Adrenal gland (tissue), 5 donors: ENCODE results near the gene EWSR1.

Experiments used
- POLR2A ChIP-seq, 2 donors: fragments of 450-650 bp; IDR thresholded peaks; one replicate each; pipeline ENCODE4 v1.6.1; 2017; ENCODE audit warnings: antibody characterized with exemption in 2 of 2, mild to moderate bottlenecking in 2 of 2, moderate library complexity in 1 of 2
- TF ChIP-seq, protein P1 (sequence below), 6 experiments: fragments of 450-650 bp in 4 of 6; fragments of 200-600 bp in 2 of 6; sonication (generic) in 1 of 6; IDR thresholded peaks; 1 replicate in 5 of 6; 2 replicates in 1 of 6; pipeline versions ENCODE4 v1.5.1 to v1.8.0; 2016 to 2021; ENCODE audit warnings: antibody characterized with exemption in 6 of 6, mild to moderate bottlenecking in 2 of 6, moderate library complexity in 1 of 6
- donor health status: DM: no; HTN: no; CAD: no.

DNA sequence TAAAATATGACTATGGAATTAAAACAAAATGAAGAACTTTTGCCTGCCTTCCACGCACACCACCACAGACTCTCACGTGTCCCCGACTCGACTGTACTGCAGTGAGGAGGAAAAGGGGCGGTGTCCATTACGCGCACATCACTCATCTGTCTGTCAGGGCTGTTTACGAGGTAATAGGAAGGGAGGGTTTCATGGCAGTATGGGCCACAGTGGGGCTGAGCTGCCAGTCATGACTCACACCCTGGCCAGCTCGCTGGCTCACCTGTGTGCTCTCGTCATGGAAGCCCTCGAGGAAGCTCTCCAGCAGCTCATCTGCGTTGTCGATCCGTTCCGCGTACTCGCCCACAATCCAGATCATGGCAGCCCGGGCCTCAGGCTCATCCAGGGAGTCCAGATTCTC is 80.9 kb downstream of the EWSR1 start:
- TF ChIP-seq, protein P1, sequence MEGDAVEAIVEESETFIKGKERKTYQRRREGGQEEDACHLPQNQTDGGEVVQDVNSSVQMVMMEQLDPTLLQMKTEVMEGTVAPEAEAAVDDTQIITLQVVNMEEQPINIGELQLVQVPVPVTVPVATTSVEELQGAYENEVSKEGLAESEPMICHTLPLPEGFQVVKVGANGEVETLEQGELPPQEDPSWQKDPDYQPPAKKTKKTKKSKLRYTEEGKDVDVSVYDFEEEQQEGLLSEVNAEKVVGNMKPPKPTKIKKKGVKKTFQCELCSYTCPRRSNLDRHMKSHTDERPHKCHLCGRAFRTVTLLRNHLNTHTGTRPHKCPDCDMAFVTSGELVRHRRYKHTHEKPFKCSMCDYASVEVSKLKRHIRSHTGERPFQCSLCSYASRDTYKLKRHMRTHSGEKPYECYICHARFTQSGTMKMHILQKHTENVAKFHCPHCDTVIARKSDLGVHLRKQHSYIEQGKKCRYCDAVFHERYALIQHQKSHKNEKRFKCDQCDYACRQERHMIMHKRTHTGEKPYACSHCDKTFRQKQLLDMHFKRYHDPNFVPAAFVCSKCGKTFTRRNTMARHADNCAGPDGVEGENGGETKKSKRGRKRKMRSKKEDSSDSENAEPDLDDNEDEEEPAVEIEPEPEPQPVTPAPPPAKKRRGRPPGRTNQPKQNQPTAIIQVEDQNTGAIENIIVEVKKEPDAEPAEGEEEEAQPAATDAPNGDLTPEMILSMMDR (IDR thresholded peaks at IDR 0.05): no peak
- TF ChIP-seq POLR2A (IDR thresholded peaks at IDR 0.05): no peak
